ENCODE measurements around the gene BMP6.
A peak's percentile ranks its signal among the peaks of the same experiment; 100 is the strongest.

GRCh38 chr6:7846966-7847818, 121.3 kb downstream of the BMP6 start:
- TF ChIP-seq POLR2A (IDR thresholded peaks at IDR 0.05) (no peak), CTCF (IDR thresholded peaks at IDR 0.05) (peak in 5 of 12 donors; percentile 12 to 37 (median 16))

Data from heart left ventricle (tissue), 13 donors.